LNCAP (cell line): ENCODE measurements around the gene LYPD6B.

ENCODE experiments used
- CTCF ChIP-seq: fragments of 450-650 bp; IDR thresholded peaks from 2 replicates; pipeline ENCODE4 v1.5.1; 2017; ENCODE audit warnings: mild to moderate bottlenecking

The LYPD6B gene

DNA sequence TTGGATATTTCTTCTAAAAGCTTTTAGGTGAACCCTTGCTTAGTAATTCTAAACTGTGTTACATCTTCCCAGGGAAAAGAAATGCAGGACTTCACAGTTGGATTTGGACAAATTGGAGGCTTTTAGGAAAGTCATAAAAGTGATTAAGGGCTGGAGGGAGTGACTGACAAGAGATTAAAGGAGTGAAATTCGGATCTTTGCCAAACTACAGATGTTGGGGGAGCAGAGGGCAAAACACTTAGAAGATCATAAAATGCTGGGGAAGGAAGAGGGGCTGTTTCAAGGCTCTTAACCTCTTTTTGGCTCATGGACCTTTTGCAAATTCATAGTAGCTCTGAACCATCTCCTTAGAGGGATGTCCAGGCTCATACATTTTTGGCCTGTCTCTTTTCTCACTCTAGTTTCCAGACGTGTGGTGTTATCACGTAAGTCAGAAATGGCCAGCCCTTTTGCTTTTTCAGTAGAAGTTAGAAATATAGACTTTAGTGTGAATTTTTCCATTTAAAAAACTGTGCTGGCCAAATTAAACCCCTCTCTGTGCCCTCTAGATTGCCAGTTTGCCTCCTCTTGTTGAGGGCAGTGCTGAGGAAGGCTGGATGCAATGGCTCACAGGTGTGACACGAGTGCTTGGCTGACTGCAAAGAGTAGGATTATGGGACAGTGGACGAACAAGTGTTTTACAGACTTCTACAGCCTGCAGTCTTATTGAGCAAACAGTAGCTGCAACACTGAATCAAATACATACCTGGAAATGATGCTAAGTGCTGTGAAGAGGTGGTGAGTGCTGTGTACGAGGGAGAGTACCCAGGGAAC, 109.9 kb downstream of the LYPD6B start:
- TF ChIP-seq CTCF = no peak

DNA sequence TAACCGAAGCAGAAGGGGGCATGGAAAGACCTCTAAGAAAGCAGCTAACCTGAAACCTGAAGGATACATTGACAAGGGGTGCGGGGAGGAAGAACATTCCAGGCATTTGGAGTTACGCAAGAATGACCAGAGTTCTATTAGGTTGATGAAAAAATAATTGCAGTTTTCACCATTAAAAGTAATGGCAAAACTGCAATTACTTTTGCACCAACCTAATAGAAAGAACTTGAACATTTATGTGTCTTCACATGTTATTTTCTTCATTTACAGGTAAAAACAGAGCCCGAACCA, 110.5 kb downstream of the LYPD6B start:
- TF ChIP-seq CTCF = no peak

DNA sequence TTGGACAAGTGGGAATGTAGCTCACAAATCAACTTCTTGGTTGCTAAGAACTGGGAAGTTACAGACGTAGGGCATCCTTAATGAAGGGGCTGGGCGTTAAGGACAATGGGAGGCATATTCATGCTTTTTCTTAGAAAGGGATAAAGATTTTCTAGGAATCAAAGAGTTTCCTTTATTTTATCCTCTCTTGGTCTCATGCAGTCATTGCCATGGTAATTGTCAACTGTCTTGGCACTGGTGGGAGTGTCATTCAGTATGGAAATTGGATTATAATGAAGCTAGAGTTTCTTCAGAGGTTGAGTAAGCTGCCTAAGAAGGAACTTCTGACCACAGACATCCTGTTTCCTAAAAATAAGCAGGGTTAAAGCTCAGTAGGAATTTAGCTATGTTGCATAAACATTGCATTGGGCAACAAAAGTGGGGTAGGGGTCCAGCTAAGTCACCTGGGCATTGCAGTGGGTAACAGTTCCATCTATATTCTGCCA, 114.0 kb downstream of the LYPD6B start:
- no peak for TF ChIP-seq CTCF

GRCh38 chr2:149155196-149155969, 116.9 kb downstream of the LYPD6B start:
- TF ChIP-seq CTCF = no peak

DNA sequence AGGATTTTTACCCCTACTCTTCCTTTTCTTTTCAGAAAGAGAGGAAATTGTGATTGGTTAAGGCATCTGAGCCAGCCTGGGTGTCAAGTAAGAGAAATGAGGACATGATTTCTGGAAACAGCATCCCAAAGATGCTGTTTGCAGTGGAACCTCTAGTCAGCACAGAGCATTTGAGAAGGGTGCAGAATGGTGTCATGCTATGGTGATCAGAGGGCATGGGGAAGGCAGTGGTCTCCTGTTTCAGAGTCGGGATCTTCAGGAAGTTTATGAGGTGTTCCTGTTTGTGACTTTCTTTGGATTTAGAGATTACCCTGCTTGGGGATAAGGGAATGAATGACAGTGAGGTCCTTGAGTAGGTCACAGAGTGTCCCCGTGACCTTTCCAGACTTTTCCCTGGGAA, 117.5 kb downstream of the LYPD6B start:
- TF ChIP-seq CTCF = no peak

- TF ChIP-seq CTCF = no peak
Measured at GRCh38 chr2:149156971-149157740, 118.7 kb downstream of the LYPD6B start.

- no peak for TF ChIP-seq CTCF
Measured at GRCh38 chr2:149158957-149159356, 120.5 kb downstream of the LYPD6B start.
